H1 (cell line): ENCODE results near the gene TTYH2.
A peak's percentile ranks its signal among the peaks of the same experiment; 100 is the strongest.

Source experiments
- BACH1 ChIP-seq: IDR thresholded peaks from 2 replicates; pipeline ENCODE4 v1.6.1; 2012; ENCODE audit warnings: low read length, improper control_type of control experiment
- BCL11A ChIP-seq, 2 experiments: IDR thresholded peaks; one replicate each; pipeline ENCODE4 v1.6.1; 2011; ENCODE audit warnings: low read depth in 2 of 2, low read length in 2 of 2, mild to moderate bottlenecking in 2 of 2
- BRCA1 ChIP-seq: IDR thresholded peaks from 2 replicates; pipeline ENCODE4 v1.6.1; 2012; ENCODE audit warnings: low read depth, low read length, improper control_type of control experiment
- EP300 ChIP-seq, 2 experiments: IDR thresholded peaks; 1 replicate in 1 of 2; 2 replicates in 1 of 2; pipeline ENCODE4 v1.6.1; 2011 to 2012; ENCODE audit warnings: low read depth in 2 of 2, low read length in 2 of 2, mild to moderate bottlenecking in 2 of 2, borderline replicate concordance in 1 of 2, inconsistent platforms in 1 of 2, moderate library complexity in 1 of 2
- EZH2 ChIP-seq: fragments of 200-600 bp; sonication (generic); IDR thresholded peaks from 2 replicates; pipeline ENCODE4 v1.7.1; 2012; ENCODE audit warnings: low read depth, mild to moderate bottlenecking, moderate library complexity, low read length, inconsistent platforms; ENCODE audit not compliant: severe bottlenecking
- FOSL1 ChIP-seq: IDR thresholded peaks from 2 replicates; pipeline ENCODE4 v1.6.1; 2011; ENCODE audit warnings: mild to moderate bottlenecking, low read depth, low read length, moderate library complexity; ENCODE audit not compliant: insufficient read depth
- GTF2F1 ChIP-seq: IDR thresholded peaks from 2 replicates; pipeline ENCODE4 v1.6.1; 2012; ENCODE audit warnings: low read depth, low read length, improper control_type of control experiment, borderline replicate concordance
- PHF8 ChIP-seq: fragments of 200-600 bp; sonication (generic); conservative IDR thresholded peaks from 2 replicates; pipeline ENCODE4 v1.7.1; 2012; ENCODE audit warnings: low read depth, mild to moderate bottlenecking, inconsistent platforms, low read length, moderate library complexity
- POLR2A ChIP-seq, 2 experiments: IDR thresholded peaks; 1 replicate in 1 of 2; 2 replicates in 1 of 2; pipeline ENCODE4 v1.6.1; 2011; ENCODE audit warnings: low read depth in 2 of 2, low read length in 2 of 2, mild to moderate bottlenecking in 2 of 2; ENCODE audit errors: control extremely low read depth in 1 of 2
- RAD21 ChIP-seq, 2 experiments: IDR thresholded peaks in 1 of 2; conservative IDR thresholded peaks in 1 of 2; 2 replicates each; pipeline ENCODE4 v1.6.1; 2011; ENCODE audit warnings: low read depth in 2 of 2, low read length in 2 of 2, improper control_type of control experiment in 1 of 2, inconsistent platforms in 1 of 2, mild to moderate bottlenecking in 1 of 2, moderate library complexity in 1 of 2
- SAP30 ChIP-seq: fragments of 300-600 bp; sonication (generic); IDR thresholded peaks from 2 replicates; pipeline ENCODE4 v1.7.1; 2012; ENCODE audit warnings: low read length, moderate library complexity, mild to moderate bottlenecking, inconsistent platforms; ENCODE audit not compliant: insufficient read depth, insufficient replicate concordance
- TEAD4 ChIP-seq: IDR thresholded peaks from 2 replicates; pipeline ENCODE4 v1.6.1; 2012; ENCODE audit warnings: low read depth, low read length, inconsistent platforms, mixed read lengths
- TF ChIP-seq, protein P1 (sequence below), 3 experiments: IDR thresholded peaks; 1 replicate in 2 of 3; 2 replicates in 1 of 3; pipeline versions ENCODE4 v1.5.1 to v1.6.1; 2011; ENCODE audit warnings: low read length in 3 of 3, mild to moderate bottlenecking in 3 of 3, inconsistent platforms in 2 of 3, low read depth in 1 of 3, moderate library complexity in 1 of 3; ENCODE audit not compliant: insufficient read depth in 1 of 3; ENCODE audit errors: control extremely low read depth in 1 of 3

DNA sequence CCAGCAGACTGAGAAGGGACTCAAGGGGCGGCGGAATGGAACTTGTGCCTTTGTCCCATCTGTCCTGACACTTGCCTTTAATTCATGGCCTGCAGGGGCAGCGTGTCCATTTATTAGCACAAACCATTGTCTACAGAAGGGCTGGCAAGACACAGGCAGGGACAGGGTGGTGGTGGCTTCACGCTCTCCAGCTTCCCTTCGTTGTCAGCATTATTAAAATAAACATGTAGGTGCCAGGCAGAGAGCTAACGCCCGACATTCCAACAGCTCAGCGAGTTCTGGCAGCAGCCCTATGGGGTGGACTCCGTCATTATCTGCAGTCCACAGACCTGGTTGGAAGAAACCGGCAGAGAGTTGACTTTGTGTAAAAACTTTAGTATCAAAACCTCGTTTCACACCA lies 77.0 kb downstream of the TTYH2 start:
- TF ChIP-seq, protein P1, sequence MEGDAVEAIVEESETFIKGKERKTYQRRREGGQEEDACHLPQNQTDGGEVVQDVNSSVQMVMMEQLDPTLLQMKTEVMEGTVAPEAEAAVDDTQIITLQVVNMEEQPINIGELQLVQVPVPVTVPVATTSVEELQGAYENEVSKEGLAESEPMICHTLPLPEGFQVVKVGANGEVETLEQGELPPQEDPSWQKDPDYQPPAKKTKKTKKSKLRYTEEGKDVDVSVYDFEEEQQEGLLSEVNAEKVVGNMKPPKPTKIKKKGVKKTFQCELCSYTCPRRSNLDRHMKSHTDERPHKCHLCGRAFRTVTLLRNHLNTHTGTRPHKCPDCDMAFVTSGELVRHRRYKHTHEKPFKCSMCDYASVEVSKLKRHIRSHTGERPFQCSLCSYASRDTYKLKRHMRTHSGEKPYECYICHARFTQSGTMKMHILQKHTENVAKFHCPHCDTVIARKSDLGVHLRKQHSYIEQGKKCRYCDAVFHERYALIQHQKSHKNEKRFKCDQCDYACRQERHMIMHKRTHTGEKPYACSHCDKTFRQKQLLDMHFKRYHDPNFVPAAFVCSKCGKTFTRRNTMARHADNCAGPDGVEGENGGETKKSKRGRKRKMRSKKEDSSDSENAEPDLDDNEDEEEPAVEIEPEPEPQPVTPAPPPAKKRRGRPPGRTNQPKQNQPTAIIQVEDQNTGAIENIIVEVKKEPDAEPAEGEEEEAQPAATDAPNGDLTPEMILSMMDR (IDR thresholded peaks at IDR 0.05; ENCODE audit: control extremely low read depth in 1 of 3, insufficient read depth in 1 of 3, low read depth in 1 of 3, low read length in 3 of 3), result peak in 1 of 3 experiments; percentile 29; a peak in 1 of 4 replicates
- TF ChIP-seq SAP30, result no peak
- no peak for TF ChIP-seq PHF8
- no peak for TF ChIP-seq FOSL1
- TF ChIP-seq POLR2A (IDR thresholded peaks at IDR 0.05; ENCODE audit: control extremely low read depth in 1 of 2, low read depth in 2 of 2, low read length in 2 of 2), result no peak
- TF ChIP-seq GTF2F1, result no peak
- TF ChIP-seq EP300 (IDR thresholded peaks at IDR 0.05; ENCODE audit: borderline replicate concordance in 1 of 2, low read depth in 2 of 2, low read length in 2 of 2), result no peak
- TF ChIP-seq BACH1, result no peak
- TF ChIP-seq EZH2, result no peak
- no peak for TF ChIP-seq BCL11A (IDR thresholded peaks at IDR 0.05; ENCODE audit: low read depth in 2 of 2, low read length in 2 of 2)
- no peak for TF ChIP-seq RAD21 (IDR thresholded peaks at IDR 0.05 in 1 of 2, conservative IDR thresholded peaks at IDR 0.05 in 1 of 2; ENCODE audit: low read depth in 2 of 2, low read length in 2 of 2)
- no peak for TF ChIP-seq TEAD4
- no peak for TF ChIP-seq BRCA1
